Fibroblast of upper back skin (primary cell): ENCODE results near the gene OR8B3.
A peak's percentile ranks its signal among the peaks of the same experiment; 100 is the strongest.
"Not testable (repeated sequence)": the region's sequence is repeated elsewhere in the genome, so short reads cannot be mapped to it uniquely, and the experiment has no call there.

Source experiments
- DNase-seq: peaks from one replicate; pipeline ENCODE4 v3.0.0-alpha.2; 2013

Gene OR8B3

DNA sequence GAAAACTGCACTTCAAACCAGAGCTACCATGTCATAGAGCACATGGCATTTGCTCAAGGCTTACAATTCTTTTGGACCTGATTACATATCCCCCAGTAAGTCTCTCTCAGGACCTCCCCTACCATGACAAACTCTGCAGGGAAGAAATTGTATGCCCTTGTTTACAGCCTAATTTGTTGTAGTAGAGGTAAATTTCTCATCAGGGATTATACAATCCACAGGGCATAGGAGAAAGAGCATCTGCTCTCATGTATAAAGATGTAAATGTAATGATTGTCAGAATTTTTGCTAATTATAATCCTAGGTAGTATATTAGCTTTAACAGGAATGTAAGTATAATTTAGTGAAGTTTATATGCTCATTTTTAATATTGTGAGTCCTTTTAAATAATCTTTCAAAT lies at the start of gene OR8B3:
Gene OR8B3 (minus strand): TSS at position 101 of the 400 bp plus-strand sequence. CDS start 1,673 bp downstream, outside the sequence.
- DNase-seq: no peak

DNA sequence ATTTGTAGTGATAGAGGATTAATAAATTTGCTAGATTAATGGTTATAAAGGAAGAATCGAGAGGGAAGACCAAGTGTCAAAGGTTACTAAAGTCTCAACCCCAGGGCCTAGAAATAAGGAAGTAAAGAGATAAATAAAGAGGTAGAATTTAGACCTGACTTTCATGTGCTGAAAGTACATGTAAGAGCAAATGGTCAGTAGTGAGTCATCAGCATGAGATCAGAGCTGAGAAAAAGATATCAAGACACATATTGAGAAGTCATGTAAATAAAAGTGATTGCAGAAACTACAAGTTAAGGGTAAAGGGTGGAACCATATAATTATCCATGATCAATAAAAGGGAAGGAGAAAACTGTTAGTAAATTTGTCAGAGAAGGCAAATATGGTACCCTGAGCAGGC lies 48.1 kb upstream of the OR8B3 start:
- DNase-seq: no peak

DNA sequence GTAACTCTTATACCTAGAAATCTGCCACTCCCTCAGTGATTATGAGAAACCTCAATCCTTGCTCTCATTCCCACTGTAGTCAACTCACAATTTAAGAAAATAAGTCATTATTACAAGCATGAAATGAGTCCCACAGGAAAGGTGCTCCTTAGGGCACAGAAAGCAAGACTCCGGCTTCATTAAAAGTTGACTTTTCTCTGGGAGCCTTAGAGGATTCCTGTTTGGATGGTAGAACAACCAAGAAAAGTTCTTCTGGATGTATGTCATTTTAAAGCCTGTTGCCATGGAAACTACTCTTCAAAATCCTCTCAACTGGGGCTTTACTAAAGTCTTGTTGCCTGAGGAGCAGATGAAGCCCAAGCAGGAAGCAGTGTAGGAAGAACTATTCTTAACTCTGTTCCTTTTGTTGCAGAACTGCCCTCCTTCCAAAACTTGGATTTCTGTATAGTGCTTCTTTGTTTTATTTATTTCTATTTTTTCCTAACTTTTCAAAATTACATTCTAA lies 46.9 kb upstream of the OR8B3 start, which contains the start of gene OR8B8:
Gene OR8B8 (minus strand): TSS at position 51 of the 505 bp plus-strand sequence. CDS start 4,611 bp downstream, outside the sequence.
- DNase-seq: no peak

- no peak for DNase-seq
These were observed 44.0 kb upstream of the OR8B3 start for GRCh38 chr11:124442847-124443246.

DNA sequence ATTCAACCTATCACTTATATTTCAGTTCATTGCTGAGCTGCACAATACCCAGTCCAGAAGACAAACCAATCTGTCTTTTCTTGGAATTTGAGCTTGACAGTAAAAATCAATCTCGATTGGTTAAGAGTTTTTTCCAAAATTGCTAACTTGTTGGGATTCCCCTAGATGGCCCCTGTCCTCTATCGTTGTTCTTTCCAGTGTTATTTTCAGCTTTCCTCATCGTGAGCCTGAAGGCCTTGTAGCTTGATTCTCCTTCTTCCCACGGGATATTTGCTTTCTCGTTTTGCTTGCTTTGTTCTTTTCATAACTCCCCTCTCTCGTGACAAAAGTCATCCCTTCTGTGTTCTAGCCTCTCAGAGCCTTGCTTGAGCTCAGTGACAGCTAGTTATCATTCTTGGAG lies 43.6 kb upstream of the OR8B3 start:
- peak; percentile 2 for DNase-seq

DNA sequence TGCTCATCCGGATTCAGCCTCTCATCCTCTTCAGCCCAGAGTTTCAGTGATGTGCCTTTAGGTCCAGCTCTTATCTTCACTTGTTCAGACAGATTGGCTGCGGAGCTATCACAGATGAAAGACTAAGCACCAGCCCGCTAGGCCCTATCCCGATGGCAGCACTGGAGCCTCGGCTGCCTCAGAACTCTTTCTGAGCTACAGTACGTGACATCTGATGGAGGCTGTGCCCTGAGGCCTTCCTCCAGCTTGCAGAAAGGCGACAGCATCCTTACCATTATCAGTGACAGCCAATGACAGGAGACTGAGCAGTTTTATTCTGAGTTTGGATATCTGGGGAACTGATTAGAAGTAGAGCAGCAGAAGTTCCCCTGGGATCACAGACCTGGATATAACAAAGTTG lies 42.7 kb upstream of the OR8B3 start:
- no peak for DNase-seq

- DNase-seq: no peak
These were observed 42.3 kb upstream of the OR8B3 start for GRCh38 chr11:124441081-124441480.

- DNase-seq: no peak
These were observed 41.8 kb upstream of the OR8B3 start for GRCh38 chr11:124440608-124441007.

- DNase-seq: no peak
These were observed 35.9 kb upstream of the OR8B3 start for GRCh38 chr11:124434699-124435098.

DNA sequence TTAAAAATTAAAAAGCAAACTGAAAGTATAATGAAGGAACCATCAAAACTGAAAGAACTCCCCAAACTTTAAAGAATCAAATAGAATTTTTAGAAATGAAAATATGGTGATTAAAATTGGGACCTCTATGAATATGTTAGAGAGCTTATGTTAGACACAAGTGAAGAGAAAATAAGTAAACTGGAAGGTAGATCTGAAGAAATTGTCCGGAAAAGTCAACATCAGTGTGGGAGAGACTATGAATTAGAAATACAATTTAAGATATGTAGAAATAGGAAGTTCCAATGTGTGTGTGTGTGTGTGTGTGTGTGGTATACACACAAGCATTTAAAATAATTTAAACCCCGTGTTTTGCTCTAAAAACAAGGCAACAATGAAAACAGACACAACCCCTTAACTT lies 30.8 kb upstream of the OR8B3 start:
- no peak for DNase-seq

DNA sequence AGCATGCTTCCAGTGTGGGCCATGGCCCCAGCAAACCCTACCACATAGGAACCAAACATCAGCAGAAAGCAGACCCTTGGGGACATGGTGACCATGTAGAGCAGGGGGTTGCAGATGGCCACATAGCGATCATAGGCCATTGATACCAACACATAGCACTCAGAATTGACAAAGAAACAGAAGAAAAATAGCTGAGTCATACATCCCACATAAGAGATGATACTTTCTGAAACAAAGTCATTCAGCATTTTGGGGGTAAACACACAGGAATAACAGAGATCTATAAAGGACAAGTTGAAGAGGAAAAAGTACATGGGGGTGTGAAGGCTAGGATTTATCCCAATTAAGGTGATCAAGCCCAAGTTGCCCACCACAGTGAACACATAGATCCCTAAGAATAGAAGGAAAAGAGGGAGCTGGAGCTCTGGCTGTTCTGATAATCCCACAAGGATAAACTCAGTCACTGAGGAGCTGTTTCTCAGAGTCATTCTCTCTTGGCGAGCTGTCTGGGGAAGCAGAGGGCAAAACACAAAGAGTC lies 25.6 kb upstream of the OR8B3 start, which contains the start of gene OR8B4:
Gene OR8B4 (minus strand): TSS at position 488 of the 538 bp plus-strand sequence. CDS start 0 bp downstream, at position 488.
- DNase-seq: no peak

- DNase-seq: no peak
These were observed 22.2 kb upstream of the OR8B3 start for GRCh38 chr11:124421043-124421442.

- peak; percentile 45 for DNase-seq
These were observed 16.6 kb upstream of the OR8B3 start for GRCh38 chr11:124415356-124415923.

DNA sequence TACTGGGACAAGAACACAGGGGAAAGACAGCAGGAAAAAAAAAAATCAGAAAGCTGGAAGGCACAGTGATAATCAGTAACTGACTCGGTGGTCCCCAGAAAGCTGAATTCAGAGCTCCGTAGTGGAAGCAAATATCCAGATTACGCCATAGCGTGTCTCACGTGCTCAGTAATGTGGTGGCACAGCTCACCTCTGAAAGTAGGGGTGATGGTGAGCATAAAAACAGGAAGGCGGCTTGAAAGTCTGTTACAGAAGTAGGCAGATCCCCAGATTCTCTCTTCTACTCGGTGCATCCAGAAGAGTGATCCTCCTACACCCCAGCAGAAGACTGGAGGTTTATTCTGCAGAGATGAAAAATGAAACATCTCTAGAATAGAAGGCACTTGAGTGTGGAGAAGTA lies 11.1 kb upstream of the OR8B3 start:
- DNase-seq: no peak

GRCh38 chr11:124405581-124405980 lies 6.8 kb upstream of the OR8B3 start:
- peak; percentile 20 for DNase-seq

GRCh38 chr11:124403186-124403585 lies 4.4 kb upstream of the OR8B3 start:
- not testable (repeated sequence) for DNase-seq

GRCh38 chr11:124402326-124402922 lies 3.6 kb upstream of the OR8B3 start:
- DNase-seq: peak; percentile 85

- not testable (repeated sequence) for DNase-seq
These were observed 2.0 kb downstream of the OR8B3 start for GRCh38 chr11:124396847-124397246.

GRCh38 chr11:124394408-124394807 lies 4.4 kb downstream of the OR8B3 start:
- DNase-seq: peak; percentile 8

GRCh38 chr11:124384399-124384798 lies 14.4 kb downstream of the OR8B3 start, which contains the start of gene OR8B2:
Gene OR8B2 (minus strand): TSS chr11:124384499. CDS start chr11:124383343, 1,156 bp downstream.
- no peak for DNase-seq

- DNase-seq: not testable (repeated sequence)
These were observed 16.0 kb downstream of the OR8B3 start for GRCh38 chr11:124382857-124383256.

GRCh38 chr11:124380585-124380984 lies 18.2 kb downstream of the OR8B3 start:
- no peak for DNase-seq

DNA sequence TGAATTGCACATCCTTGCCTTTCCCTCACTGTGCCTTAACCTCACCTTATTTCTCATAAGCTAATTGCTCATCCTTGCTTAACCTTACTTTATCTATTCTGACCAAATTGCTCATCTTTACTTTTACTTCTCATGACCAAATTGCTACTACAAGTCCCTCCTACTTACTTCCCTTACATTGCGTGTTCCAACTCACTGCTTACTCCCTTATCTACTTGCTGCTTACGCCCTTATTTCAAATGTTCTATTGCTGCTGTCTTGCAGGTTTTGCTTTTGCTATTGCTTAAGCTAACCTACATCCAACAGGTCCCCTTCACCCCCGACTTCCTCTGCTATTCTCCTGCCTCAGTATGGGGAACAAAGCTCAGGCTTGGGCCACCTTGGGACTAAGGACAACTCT lies 22.5 kb downstream of the OR8B3 start:
- no peak for DNase-seq

DNA sequence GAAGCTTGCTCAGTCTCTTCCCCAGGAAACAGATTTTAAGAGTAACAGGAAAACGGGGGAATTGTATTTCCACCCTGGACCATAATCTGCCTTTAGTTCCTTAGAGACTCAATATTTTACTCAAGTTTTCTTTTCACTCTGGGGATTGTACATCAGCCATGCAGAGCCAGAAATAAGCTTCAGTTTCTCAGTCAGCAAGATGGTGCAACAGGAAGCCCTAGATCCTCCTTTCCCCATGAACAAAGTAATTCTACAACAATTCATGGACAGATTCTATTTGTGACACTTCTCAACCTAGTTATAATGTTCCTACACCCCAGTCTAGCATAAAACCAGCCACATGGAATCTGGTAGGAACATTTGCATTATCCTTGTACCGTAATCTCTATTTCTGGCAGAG lies 39.3 kb downstream of the OR8B3 start:
- no peak for DNase-seq
